A549 (cell line): ENCODE measurements around the gene PILRA. TPM values are rescaled to one million over a fixed set of nuclear protein-coding genes. Genes with fewer than 3 reads are reported as not detected.
"Not testable (repeated sequence)": the region's sequence is repeated elsewhere in the genome, so short reads cannot be mapped to it uniquely, and the experiment has no call there.

Experiments used
- ATAC-seq, 2 experiments: fragments of 200-7000 bp in 1 of 2; fragments of >200 bp in 1 of 2; cut with Nextera tagmentation in 1 of 2; cut with Tn5 transposase in 1 of 2; 3 replicates each; pipeline versions ENCODE4 v1.8.0 to v1.9.1; 2018 to 2020; ENCODE audit warnings: mild to moderate bottlenecking in 1 of 2, moderate library complexity in 1 of 2
- CTCF ChIA-PET: fragments of 300-600 bp; sonication (Branson Sonifier 250); formaldehyde crosslinking; extraction: SDS; loops from one replicate; lab custom pipeline; 2021; ENCODE audit warnings: antibody characterized with exemption, inconsistent platforms; lab: Yijun Ruan, JAX
- POLR2A ChIA-PET: fragments of 350-600 bp; formaldehyde crosslinking; extraction: SDS; loops from one replicate; lab custom pipeline; 2021; ENCODE audit warnings: antibody characterized with exemption, inconsistent platforms; lab: Yijun Ruan, JAX
- DNase-seq, 2 experiments: peaks; one replicate each; pipeline versions ENCODE4 v3.0.0 to v3.0.0-alpha.2; 2011 to 2016; ENCODE audit warnings: low read depth in 1 of 2, low spot score in 1 of 2
- FAIRE-seq: peaks from 2 replicates; lab custom pipeline; 2011; peaks lifted over from hg19 to GRCh38; lab: Jason Lieb, UNC
- H3K27ac ChIP-seq, 2 experiments: fragments of >200 bp; sonication (Bioruptor Twin); formaldehyde crosslinking; 3 replicates each; pipeline ENCODE4 v1.5.1; 2016 to 2017
- H3K4me1 ChIP-seq: fragments of >200 bp; sonication (Bioruptor Twin); formaldehyde crosslinking; 3 replicates; pipeline ENCODE4 v1.6.1; 2016
- H3K4me2 ChIP-seq: fragments of >200 bp; sonication (Bioruptor Twin); formaldehyde crosslinking; 3 replicates; pipeline ENCODE4 v1.6.1; 2016
- H3K4me3 ChIP-seq: fragments of >200 bp; sonication (Bioruptor Twin); formaldehyde crosslinking; 3 replicates; pipeline ENCODE4 v1.5.1; 2016
- H3K9me3 ChIP-seq: fragments of >200 bp; sonication (Bioruptor Twin); formaldehyde crosslinking; 3 replicates; pipeline ENCODE4 v1.6.1; 2016
- CHD4 ChIP-seq: fragments of 200-600 bp; sonication (generic); IDR thresholded peaks from 2 replicates; pipeline ENCODE4 v1.6.1; 2016; ENCODE audit warnings: antibody characterized with exemption, mild to moderate bottlenecking, borderline replicate concordance
- FOSL2 ChIP-seq, 2 experiments: fragments of 450-650 bp in 1 of 2; fragments of >200 bp in 1 of 2; sonication (Bioruptor Twin) in 1 of 2; formaldehyde crosslinking; IDR thresholded peaks; 2 replicates each; pipeline versions ENCODE4 v1.5.0 to v1.6.1; 2016 to 2020; ENCODE audit warnings: mild to moderate bottlenecking in 1 of 2, moderate library complexity in 1 of 2
- HOXA7 ChIP-seq: fragments of 250-450 bp; sonication (Bioruptor Pico); IDR thresholded peaks from 2 replicates; pipeline ENCODE4 v1.5.0; 2020; ENCODE audit warnings: mild to moderate bottlenecking, moderate library complexity
- HOXB5 ChIP-seq: fragments of 250-450 bp; sonication (Bioruptor Pico); IDR thresholded peaks from 2 replicates; pipeline ENCODE4 v1.5.0; 2020; ENCODE audit warnings: mild to moderate bottlenecking, moderate library complexity
- JUN ChIP-seq, 2 experiments: fragments of >200 bp; sonication (Bioruptor Twin); formaldehyde crosslinking; IDR thresholded peaks; 2 replicates in 1 of 2; 3 replicates in 1 of 2; pipeline ENCODE4 v1.6.1; 2016 to 2017
- JUNB ChIP-seq: fragments of >200 bp; sonication (Bioruptor Twin); formaldehyde crosslinking; IDR thresholded peaks from 2 replicates; pipeline ENCODE4 v1.6.1; 2016
- MAFK ChIP-seq: fragments of 450-650 bp; IDR thresholded peaks from 2 replicates; pipeline ENCODE4 v1.6.1; 2014; ENCODE audit not compliant: partially characterized antibody
- PHF8 ChIP-seq: fragments of 200-600 bp; sonication (generic); IDR thresholded peaks from 2 replicates; pipeline ENCODE4 v1.6.1; 2016; ENCODE audit warnings: low read depth, mild to moderate bottlenecking, antibody characterized with exemption, moderate library complexity, borderline replicate concordance
- POLR2A ChIP-seq: IDR thresholded peaks from 2 replicates; pipeline ENCODE4 v1.6.1; 2012; ENCODE audit warnings: mild to moderate bottlenecking, low read length
- RFX5 ChIP-seq: fragments of 450-650 bp; IDR thresholded peaks from 2 replicates; pipeline ENCODE4 v1.7.1; 2014; ENCODE audit warnings: antibody characterized with exemption, mild to moderate bottlenecking, moderate library complexity
- RNF2 ChIP-seq: fragments of 200-600 bp; sonication (generic); IDR thresholded peaks from 2 replicates; pipeline ENCODE4 v1.6.1; 2016; ENCODE audit warnings: low read depth, mild to moderate bottlenecking, antibody characterized with exemption, moderate library complexity, borderline replicate concordance
- TFCP2L1 ChIP-seq: fragments of 250-450 bp; sonication (Bioruptor Pico); IDR thresholded peaks from 2 replicates; pipeline ENCODE4 v1.5.0; 2021; ENCODE audit warnings: mild to moderate bottlenecking
- ZSCAN20 ChIP-seq: fragments of 250-450 bp; sonication (Bioruptor Pico); IDR thresholded peaks from 2 replicates; pipeline ENCODE4 v1.8.0; 2022; ENCODE audit warnings: mild to moderate bottlenecking, moderate library complexity
- WGBS: methylation state at CpG from one replicate; pipeline ENCODE4 v1.1.6; 2017; ENCODE audit errors: missing lambda C conversion rate; 5-methylcytosine and 5-hydroxymethylcytosine counted together
- polyA plus RNA-seq, 4 experiments: library from polyadenylated mRNA; depleted of rRNA in 3 of 4; stranded (reverse); fragments of >200 nt; fragmentation: RNase III in 1 of 4; extraction: RNeasy Plus Mini Kit Qiagen cat#74134 plus additional on column Dnase treatment in 1 of 4; gene quantifications; 2 replicates in 3 of 4; 3 replicates in 1 of 4; pipeline ENCODE4 v1.2.3, GENCODE V29; 2011 to 2017
- TF ChIP-seq, protein P1 (sequence below): fragments of >200 bp; sonication (Bioruptor Twin); formaldehyde crosslinking; IDR thresholded peaks from 3 replicates; pipeline ENCODE4 v1.6.1; 2016
- TF ChIP-seq, protein P2 (sequence below): IDR thresholded peaks from 2 replicates; pipeline ENCODE4 v1.6.1; 2012; ENCODE audit warnings: low read depth, borderline replicate concordance
- TF ChIP-seq, protein P3 (sequence below): IDR thresholded peaks from 2 replicates; pipeline ENCODE4 v1.6.1; 2012
- TF ChIP-seq, protein P4 (sequence below): fragments of 150-350 bp; IDR thresholded peaks from 2 replicates; pipeline ENCODE4 v1.6.1; 2014; ENCODE audit warnings: low read depth, mild to moderate bottlenecking, low read length
- TF ChIP-seq, protein P5 (sequence below): fragments of 450-650 bp; IDR thresholded peaks from 2 replicates; pipeline ENCODE4 v1.6.1; 2014; ENCODE audit warnings: antibody characterized with exemption
- TF ChIP-seq, protein P6 (sequence below): IDR thresholded peaks from 2 replicates; pipeline ENCODE4 v1.6.1; 2012
- TF ChIP-seq, protein P7 (sequence below): fragments of >200 bp; sonication (Bioruptor Twin); formaldehyde crosslinking; IDR thresholded peaks from 2 replicates; pipeline ENCODE4 v1.6.1; 2016

Gene PILRA
- polyA plus RNA-seq, 2 of the 4 experiments (the other 2 are of a cell fraction), result 3.3 to 3.4 TPM

DNA sequence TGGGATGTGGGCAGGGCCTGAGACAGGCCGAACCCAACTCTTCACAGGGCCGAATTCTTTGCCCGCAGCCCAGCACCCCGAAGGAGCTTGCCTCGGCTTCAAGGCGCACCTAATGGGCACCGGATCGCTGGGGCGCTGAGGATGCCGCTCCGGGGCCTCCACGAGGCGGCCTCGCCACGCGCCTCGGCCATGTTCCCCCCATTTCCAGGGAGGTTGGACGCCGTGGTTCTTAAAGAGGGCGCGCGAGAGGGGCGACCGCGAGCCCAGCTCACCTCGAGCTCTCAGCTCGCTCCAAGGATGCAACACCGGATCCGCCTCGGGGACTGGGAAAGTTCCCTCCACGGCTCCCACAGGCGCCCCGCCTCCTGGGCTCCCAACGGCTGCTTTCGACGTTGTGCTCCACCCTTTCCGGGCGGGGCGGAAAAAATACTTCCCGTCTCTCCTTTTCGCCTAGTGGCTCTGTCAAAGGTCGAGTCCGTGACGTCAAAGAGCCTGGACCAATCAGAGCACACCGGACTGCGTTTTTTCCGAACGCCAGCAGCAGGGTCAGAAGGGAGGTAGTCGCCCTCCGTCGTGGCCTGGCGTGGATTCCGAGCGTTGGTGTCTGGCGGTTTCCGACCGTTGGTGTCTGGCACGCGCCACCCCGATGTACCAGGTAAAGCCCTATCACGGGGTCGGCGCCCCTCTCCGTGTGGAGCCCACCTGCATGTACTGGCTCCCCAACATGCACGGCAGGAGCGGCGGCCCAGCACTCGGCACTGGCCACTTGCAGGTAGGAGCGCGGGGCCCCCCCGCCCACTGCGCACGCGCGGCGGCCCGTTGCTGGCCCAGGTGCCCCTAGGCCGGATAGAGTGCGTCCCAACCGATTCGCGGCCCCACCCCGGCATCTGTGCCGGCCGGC, 37.5 kb upstream of the PILRA start:
- Histone ChIP-seq H3K27ac (peak overlapping the region; percentile 85 to 88), H3K4me3 (peak overlapping the region; percentile 63), H3K4me2 (peak overlapping the region; percentile 76), H3K4me1 (peaks cover 17% of the 10 kb centered on the region)
- POLR2A ChIA-PET, FAIRE-seq, H3K9me3 ChIP-seq, CTCF ChIA-PET: not testable (repeated sequence)
- WGBS, result under 1% methylated on average over 28 of the region's 85 CpGs
- peak; percentile 79 to 95 for DNase-seq
- ATAC-seq, result peak; percentile 98 to 100
- TF ChIP-seq RFX5 (peak; percentile 76), PHF8 (peak; percentile 97), HOXB5 (0 out of 2 replicates have a peak, but pooled peaks have one; percentile 45), JUN (IDR thresholded peaks at IDR 0.05) (peak; percentile 85 to 88), POLR2A (peak; percentile 94)
- TF ChIP-seq, protein P1, sequence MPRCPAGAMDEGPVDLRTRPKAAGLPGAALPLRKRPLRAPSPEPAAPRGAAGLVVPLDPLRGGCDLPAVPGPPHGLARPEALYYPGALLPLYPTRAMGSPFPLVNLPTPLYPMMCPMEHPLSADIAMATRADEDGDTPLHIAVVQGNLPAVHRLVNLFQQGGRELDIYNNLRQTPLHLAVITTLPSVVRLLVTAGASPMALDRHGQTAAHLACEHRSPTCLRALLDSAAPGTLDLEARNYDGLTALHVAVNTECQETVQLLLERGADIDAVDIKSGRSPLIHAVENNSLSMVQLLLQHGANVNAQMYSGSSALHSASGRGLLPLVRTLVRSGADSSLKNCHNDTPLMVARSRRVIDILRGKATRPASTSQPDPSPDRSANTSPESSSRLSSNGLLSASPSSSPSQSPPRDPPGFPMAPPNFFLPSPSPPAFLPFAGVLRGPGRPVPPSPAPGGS, result peak; percentile 92; the same call in 2 of the 3 replicates
- TF ChIP-seq, protein P2, sequence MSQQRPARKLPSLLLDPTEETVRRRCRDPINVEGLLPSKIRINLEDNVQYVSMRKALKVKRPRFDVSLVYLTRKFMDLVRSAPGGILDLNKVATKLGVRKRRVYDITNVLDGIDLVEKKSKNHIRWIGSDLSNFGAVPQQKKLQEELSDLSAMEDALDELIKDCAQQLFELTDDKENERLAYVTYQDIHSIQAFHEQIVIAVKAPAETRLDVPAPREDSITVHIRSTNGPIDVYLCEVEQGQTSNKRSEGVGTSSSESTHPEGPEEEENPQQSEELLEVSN, result peak; percentile 70
- TF ChIP-seq, protein P3, sequence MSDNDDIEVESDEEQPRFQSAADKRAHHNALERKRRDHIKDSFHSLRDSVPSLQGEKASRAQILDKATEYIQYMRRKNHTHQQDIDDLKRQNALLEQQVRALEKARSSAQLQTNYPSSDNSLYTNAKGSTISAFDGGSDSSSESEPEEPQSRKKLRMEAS, result peak; percentile 64

DNA sequence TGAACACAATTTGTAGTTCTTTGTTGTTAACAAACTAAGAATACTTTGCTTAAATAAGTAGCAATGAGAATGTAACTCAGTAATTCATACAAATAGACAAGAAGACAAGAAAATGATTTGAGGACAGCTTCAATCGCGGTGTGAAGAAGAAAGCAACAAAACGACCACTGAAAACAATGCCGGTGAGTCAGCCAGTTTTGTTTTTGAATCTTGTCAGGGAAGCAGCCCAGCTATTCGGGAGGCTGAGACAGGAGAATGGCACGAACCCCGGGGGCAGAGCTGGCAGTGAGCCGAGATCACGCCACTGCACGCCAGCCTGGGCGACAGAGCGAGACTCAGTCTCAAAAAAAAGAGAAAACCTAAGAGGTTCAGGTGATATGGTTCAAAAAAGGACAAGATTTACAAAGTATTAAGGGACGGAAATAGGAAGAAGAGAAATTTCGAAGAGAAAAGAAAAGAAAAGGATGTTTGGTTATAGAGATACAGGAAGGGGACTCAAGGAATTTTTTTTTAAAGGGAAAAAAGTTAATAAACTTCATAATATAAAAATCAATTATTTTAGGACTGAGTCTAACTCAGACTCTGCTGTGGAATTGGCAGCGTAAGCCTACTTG, 35.1 kb upstream of the PILRA start:
- H3K27ac ChIP-seq, POLR2A ChIA-PET, FAIRE-seq, H3K9me3 ChIP-seq, DNase-seq, ATAC-seq: not testable (repeated sequence)
- CTCF ChIA-PET, result interaction anchor here (1.1 kb wide), 1 partner anchor 64 kb away, joined by 6 read pairs; no protein-coding TSS in a partner anchor
- Histone ChIP-seq H3K4me3 (peak overlapping the region; percentile 63; the same call in 1 of the 3 replicates), H3K4me2 (peak overlapping the region; percentile 76), H3K4me1 (peaks cover 23% of the 10 kb centered on the region)
- 48% methylated on average over 15 of the region's 15 CpGs for WGBS

DNA sequence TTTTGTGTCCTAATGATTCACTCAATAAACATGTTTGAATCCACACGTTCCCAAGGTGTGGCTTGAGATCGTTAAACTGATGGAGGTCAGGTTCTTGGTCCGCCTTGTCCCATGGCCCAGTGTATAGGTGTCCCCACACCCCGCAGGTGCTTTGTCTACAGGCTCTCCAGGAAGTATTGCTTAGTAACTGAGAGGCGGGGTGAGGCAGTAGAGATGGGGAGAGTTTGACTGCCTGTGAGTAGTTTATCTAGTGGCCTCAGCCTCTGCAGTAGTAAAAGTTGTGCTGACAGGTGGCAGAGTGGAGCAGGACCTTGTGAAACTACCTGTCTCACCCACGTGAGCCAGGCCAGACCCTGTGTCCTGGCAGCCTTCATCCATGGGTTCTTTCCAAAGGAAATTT, 32.0 kb upstream of the PILRA start:
- CTCF ChIA-PET, H3K4me2 ChIP-seq, H3K9me3 ChIP-seq, H3K4me3 ChIP-seq, POLR2A ChIA-PET, FAIRE-seq, DNase-seq, H3K27ac ChIP-seq: not testable (repeated sequence)
- 22% methylated on average over 3 of the region's 6 CpGs for WGBS
- H3K4me1 ChIP-seq, result peaks cover 32% of the 10 kb centered on the region
- 0 out of 6 replicates have a peak, but pooled peaks of 1 of the 2 experiments have one; percentile 40 for ATAC-seq

DNA sequence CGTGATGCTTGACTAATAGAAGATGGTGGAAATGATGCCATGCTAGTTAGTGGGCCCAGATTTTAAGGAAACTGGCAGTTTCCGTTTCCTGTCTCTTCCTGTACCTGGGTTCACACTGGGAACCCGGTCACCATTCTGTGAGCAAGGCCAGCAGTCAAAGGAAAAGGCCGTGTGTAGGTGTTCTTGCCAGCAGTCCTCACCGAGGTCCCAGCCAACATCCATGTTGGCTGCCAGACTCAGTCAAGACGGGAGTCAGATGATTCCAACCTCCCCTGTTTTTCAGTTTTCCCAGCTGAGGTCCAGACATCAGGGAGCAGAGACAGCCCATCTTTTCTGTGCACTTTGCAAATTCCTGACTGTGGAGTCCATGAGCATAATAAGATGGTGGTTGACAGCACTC, 30.5 kb upstream of the PILRA start:
- ATAC-seq, result no peak
- ChIA-PET POLR2A (no interaction called here), CTCF (interaction anchor here (1.8 kb wide), 1 partner anchor 210 kb away, joined by 3 read pairs; no protein-coding TSS in a partner anchor)
- 94% methylated on average over 6 of the region's 6 CpGs for WGBS
- Histone ChIP-seq H3K4me3 (no peak overlapping the region), H3K27ac (no peak overlapping the region), H3K9me3 (no peaks in the 10 kb centered on the region), H3K4me2 (no peak overlapping the region), H3K4me1 (peaks cover 26% of the 10 kb centered on the region)
- FAIRE-seq, result no peak
- no peak for DNase-seq
- no peak for TF ChIP-seq ZSCAN20 (CRISPR knock-in tag)
- TF ChIP-seq TFCP2L1 (CRISPR knock-in tag), result no peak
- no peak for TF ChIP-seq RNF2
- no peak for TF ChIP-seq JUNB
- TF ChIP-seq, protein P4, sequence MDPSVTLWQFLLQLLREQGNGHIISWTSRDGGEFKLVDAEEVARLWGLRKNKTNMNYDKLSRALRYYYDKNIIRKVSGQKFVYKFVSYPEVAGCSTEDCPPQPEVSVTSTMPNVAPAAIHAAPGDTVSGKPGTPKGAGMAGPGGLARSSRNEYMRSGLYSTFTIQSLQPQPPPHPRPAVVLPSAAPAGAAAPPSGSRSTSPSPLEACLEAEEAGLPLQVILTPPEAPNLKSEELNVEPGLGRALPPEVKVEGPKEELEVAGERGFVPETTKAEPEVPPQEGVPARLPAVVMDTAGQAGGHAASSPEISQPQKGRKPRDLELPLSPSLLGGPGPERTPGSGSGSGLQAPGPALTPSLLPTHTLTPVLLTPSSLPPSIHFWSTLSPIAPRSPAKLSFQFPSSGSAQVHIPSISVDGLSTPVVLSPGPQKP, result no peak
- no peak for TF ChIP-seq CHD4
- TF ChIP-seq FOSL2 (IDR thresholded peaks at IDR 0.05), result no peak
- TF ChIP-seq FOSL2 (CRISPR knock-in tag; IDR thresholded peaks at IDR 0.05), result no peak
- TF ChIP-seq HOXA7, result no peak
- TF ChIP-seq, protein P5, sequence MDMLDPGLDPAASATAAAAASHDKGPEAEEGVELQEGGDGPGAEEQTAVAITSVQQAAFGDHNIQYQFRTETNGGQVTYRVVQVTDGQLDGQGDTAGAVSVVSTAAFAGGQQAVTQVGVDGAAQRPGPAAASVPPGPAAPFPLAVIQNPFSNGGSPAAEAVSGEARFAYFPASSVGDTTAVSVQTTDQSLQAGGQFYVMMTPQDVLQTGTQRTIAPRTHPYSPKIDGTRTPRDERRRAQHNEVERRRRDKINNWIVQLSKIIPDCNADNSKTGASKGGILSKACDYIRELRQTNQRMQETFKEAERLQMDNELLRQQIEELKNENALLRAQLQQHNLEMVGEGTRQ, result no peak
- TF ChIP-seq, protein P6, sequence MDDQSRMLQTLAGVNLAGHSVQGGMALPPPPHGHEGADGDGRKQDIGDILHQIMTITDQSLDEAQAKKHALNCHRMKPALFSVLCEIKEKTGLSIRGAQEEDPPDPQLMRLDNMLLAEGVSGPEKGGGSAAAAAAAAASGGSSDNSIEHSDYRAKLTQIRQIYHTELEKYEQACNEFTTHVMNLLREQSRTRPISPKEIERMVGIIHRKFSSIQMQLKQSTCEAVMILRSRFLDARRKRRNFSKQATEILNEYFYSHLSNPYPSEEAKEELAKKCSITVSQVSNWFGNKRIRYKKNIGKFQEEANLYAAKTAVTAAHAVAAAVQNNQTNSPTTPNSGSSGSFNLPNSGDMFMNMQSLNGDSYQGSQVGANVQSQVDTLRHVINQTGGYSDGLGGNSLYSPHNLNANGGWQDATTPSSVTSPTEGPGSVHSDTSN, result no peak
- TF ChIP-seq, protein P1, result no peak
- TF ChIP-seq MAFK, result no peak
- TF ChIP-seq, protein P7, sequence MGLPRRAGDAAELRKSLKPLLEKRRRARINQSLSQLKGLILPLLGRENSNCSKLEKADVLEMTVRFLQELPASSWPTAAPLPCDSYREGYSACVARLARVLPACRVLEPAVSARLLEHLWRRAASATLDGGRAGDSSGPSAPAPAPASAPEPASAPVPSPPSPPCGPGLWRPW, result no peak
